Activated CD4-positive, alpha-beta T cell treated with anti-CD3 and anti-CD28 coated beads, Interleukin-2, amount 10 ng/mL, durations not matched to agents 24 days and 14 days (primary cell): ENCODE measurements around the gene RASSF5. TPM values are rescaled to one million over a fixed set of nuclear protein-coding genes. Genes with fewer than 3 reads are reported as not detected.

Source experiments
- DNase-seq: peaks from one replicate; pipeline ENCODE4 v3.0.0; 2022
- H3K27ac Mint-ChIP-seq: one replicate; pipeline ENCODE4 v1.8.0; 2022; ENCODE audit warnings: mild to moderate bottlenecking, mixed read lengths
- H3K27me3 Mint-ChIP-seq: one replicate; pipeline ENCODE4 v1.8.0; 2022; ENCODE audit warnings: mixed read lengths
- H3K36me3 Mint-ChIP-seq: one replicate; pipeline ENCODE4 v1.8.0; 2022; ENCODE audit warnings: low read depth, mild to moderate bottlenecking, mixed read lengths
- H3K4me1 Mint-ChIP-seq: one replicate; pipeline ENCODE4 v1.8.0; 2021; ENCODE audit warnings: mixed read lengths
- H3K4me3 Mint-ChIP-seq: one replicate; pipeline ENCODE4 v1.8.0; 2022; ENCODE audit warnings: mild to moderate bottlenecking, moderate library complexity, mixed read lengths
- H3K9me3 Mint-ChIP-seq: one replicate; pipeline ENCODE4 v1.8.0; 2021; ENCODE audit warnings: mixed read lengths
- intact Hi-C: fragments of 100-400 bp; cut with micrococcal nuclease; formaldehyde crosslinking; loops from one replicate; pipeline ENCODE4 v1.15.1; 2023
- total RNA-seq: library from RNA; stranded (reverse); gene quantifications from 2 replicates; pipeline ENCODE4 v1.2.3, GENCODE V29; 2022

The RASSF5 gene
- total RNA-seq, 1 donor from 2014 or later: 193 TPM

DNA sequence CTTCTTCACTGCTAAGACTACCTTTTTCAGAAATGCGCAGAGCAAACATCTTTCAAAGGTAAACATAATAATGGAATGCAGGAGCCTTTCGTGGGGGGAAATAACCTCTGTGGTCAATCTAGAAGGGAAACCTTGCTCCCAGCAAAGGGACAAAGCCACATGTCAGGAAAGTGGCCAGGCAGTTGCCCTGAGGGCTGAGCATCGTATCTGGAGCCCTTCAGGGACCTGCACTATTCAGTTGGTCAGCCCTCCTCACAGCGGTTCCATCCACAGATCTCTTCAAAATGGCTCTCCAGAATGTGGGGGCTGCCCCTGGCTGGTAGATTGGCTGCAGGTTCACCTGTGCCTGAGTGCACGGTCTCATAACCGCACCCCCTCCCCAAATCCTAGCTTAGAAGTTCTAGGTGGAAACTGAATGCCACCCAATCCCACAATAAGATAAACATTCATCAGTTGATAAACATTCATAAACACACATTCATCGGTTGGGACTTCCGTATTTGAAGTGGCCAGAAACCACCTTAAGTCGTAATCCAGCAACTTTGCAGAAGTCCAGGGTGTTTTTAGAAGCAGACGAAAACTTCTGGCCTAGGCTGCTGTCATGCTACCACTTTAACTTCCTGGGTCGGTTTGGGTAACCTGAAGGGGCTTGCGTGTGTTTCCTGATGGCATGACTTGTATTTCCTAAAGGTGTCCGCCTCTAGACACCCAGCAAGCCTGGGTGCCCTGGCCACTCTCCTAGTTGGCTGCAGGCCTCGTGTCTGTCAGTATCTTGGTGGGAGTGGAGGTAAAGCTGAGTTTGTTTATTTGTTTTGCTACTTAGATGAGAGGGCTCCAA lies 50.5 kb downstream of the RASSF5 start:
- Mint-ChIP-seq H3K27me3 (no peaks in the 10 kb centered on the region), H3K36me3 (peaks cover 51% of the 10 kb centered on the region), H3K27ac (peak overlapping the region; percentile 93), H3K9me3 (no peaks in the 10 kb centered on the region), H3K4me1 (peaks cover 70% of the 10 kb centered on the region), H3K4me3 (peak overlapping the region; percentile 98)
- DNase-seq: peak; percentile 80
- intact Hi-C loops: loop anchor here (1.0 to 2.0 kb wide), 3 partner anchors 32 to 83 kb away; no protein-coding TSS in a partner anchor

DNA sequence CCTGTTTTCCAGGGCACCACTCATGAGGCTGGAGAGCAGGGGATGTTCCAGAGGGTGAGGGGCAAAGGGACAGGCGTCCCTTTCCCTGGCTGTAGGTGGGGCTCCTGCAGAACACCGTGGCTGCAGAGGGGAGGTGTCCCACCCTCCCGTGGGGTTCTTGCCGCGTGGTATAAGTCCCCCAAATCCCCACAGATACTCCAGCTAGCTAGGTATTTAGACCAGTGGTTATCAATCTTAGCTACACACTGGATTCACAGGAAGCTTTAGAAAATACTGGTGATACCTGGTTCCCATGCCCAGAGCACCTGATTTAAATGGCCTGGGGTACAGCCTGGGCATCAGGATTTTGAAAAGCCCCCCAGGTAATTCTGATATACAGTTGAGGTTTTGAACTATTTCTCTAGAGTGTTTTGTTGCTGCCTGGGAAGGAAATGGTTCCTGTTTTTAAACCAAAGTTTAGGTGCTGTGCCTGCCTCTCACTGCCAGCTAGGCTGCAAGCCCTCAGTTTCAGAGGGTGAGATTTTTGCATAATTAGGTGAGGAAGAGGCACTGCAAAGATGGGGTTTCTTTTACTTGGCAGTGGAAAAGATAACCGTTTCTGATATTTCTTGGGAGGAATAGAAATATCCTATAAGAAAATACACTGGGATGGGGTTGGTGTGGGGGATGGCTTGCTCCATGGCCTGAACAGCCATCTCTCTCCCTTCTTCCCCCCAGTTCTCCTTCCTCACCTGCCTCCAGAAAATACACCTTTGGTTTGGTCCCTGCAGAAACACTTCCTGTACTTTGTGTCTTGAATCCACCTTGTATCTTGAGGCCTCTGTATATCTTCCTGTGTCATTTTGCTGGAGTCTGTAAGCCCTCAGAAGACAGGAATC lies 51.7 kb downstream of the RASSF5 start:
- no peak for DNase-seq
- Mint-ChIP-seq H3K36me3 (peaks cover 62% of the 10 kb centered on the region), H3K27ac (peak overlapping the region; percentile 93), H3K9me3 (no peaks in the 10 kb centered on the region), H3K27me3 (no peaks in the 10 kb centered on the region), H3K4me1 (peaks cover 73% of the 10 kb centered on the region), H3K4me3 (peak overlapping the region; percentile 98)
- intact Hi-C loops: no loop called here

- Mint-ChIP-seq H3K4me1 (peaks cover 73% of the 10 kb centered on the region), H3K27ac (peak overlapping the region; percentile 93)
These were observed 52.3 kb downstream of the RASSF5 start for GRCh38 chr1:206559672-206559995.

DNA sequence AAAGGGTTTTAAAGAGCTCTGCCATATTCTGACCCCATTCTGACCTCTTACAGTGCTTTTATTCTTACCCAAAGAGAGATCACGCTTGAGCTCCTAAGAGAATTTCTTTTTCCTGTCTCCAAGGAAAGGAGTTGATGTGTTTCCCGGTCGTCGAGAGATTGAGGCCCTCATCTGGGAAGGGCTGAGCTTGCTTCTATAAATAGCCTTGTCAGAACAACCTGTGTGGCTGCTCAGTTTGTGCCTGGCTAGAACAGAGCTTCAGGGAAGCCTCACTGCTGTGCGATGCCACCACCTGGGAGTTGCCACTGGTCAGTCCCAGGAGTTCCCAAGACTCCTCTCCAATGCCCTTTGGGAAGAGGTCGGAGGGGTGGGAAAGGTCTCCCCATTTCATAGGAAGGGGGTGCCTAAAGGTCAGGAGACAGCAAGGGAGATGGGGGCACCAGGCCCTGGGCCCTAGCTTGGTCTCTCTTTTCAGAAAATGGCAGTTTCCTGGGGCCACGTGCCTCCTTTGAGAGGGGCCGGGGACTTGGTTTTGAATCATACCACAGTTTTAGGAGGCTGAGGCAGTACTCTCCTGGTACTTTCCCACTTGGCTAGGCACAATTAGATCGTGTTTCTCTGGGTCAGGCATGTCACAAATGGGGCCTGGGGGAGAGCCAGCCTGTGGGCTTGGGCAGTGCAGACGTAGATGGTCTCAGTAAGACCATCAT lies 52.8 kb downstream of the RASSF5 start:
- Mint-ChIP-seq H3K27me3 (no peaks in the 10 kb centered on the region), H3K4me3 (peak overlapping the region; percentile 98), H3K27ac (peak overlapping the region; percentile 93), H3K9me3 (no peaks in the 10 kb centered on the region), H3K36me3 (peaks cover 74% of the 10 kb centered on the region), H3K4me1 (peaks cover 73% of the 10 kb centered on the region)
- intact Hi-C loops: no loop called here
- DNase-seq: no peak

More at GRCh38 chr1:206559672-206559995, 52.3 kb downstream of the RASSF5 start:
- no peak for DNase-seq
- intact Hi-C loops: no loop called here
- peak overlapping the region; percentile 98 for H3K4me3 Mint-ChIP-seq
- peaks cover 68% of the 10 kb centered on the region for H3K36me3 Mint-ChIP-seq
- H3K9me3 Mint-ChIP-seq: no peaks in the 10 kb centered on the region
- H3K27me3 Mint-ChIP-seq: no peaks in the 10 kb centered on the region

DNA sequence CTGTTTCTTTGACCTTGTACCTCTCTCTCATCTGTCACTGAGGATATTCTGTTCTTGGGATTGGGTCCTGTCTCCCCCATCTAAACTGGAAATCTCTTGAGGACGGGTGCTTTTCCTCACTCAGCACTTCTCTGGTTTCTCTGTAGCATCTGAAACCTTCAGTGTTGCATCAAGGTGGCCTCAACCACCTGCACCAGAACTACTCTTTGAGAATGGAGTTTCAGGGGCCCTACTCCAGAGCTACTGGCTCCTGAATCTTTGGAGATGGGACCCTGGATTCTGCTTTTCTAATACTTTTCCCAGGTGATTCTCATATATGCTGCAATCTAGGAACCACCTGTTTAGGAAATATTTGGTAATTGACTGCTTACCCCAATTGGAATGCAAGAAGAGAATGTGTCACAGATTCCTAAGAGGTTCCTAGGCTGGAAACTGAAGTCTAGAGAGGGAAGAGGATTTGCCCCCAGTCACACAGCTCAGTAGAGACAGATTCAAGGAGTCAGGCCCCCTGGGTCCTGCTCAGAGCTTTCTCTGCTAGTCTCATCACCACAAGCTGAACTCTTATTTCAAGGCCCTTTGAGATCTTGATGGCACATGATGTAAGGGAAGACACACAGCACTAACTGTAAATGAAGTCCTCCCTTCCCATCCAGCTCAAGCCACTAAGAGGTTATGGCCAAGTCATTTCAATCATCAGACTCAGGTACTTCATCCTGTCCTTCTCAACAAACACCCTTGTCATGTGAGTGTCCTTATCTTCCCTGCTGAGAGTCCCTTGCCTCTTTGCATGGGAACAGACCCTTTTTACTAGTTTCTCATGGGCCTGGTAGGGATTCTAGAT lies 56.3 kb downstream of the RASSF5 start:
- H3K9me3 Mint-ChIP-seq: no peaks in the 10 kb centered on the region
- H3K36me3 Mint-ChIP-seq: peaks cover 99% of the 10 kb centered on the region
- H3K4me3 Mint-ChIP-seq: peak overlapping the region; percentile 98
- H3K4me1 Mint-ChIP-seq: peaks cover 90% of the 10 kb centered on the region
- no peaks in the 10 kb centered on the region for H3K27me3 Mint-ChIP-seq
- intact Hi-C loops: loop anchor here (1.0 to 2.0 kb wide), 3 partner anchors 11 to 19 kb away; no protein-coding TSS in a partner anchor
- no peak for DNase-seq
- peak overlapping the region; percentile 94 for H3K27ac Mint-ChIP-seq

GRCh38 chr1:206565995-206566394 lies 58.7 kb downstream of the RASSF5 start:
- Mint-ChIP-seq H3K9me3 (no peaks in the 10 kb centered on the region), H3K36me3 (peaks cover 87% of the 10 kb centered on the region), H3K4me3 (peak overlapping the region; percentile 98), H3K27ac (peak overlapping the region; percentile 94), H3K4me1 (peaks cover 95% of the 10 kb centered on the region), H3K27me3 (no peaks in the 10 kb centered on the region)
- no peak for DNase-seq
- intact Hi-C loops: no loop called here

DNA sequence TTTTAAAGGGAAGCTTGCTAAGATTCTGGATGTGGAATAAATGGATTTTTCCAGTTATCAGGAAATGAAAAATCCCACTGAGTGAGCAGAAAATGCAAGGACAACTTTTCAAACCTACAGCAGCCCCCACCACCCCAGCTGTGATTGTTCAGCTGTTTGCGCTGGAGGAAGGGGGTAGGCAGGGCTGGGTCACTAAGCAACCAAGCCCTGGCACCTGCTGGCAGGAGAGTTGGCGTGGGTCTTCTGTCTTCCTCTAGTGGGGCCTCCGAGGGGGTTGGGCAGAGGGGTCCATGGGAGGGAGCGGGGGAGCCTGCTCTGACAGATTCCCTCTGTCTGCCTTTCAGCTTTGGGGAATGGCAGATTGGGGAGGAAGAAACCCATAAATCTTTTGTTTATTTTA lies 59.7 kb downstream of the RASSF5 start:
- intact Hi-C loops: no loop called here
- DNase-seq: no peak

DNA sequence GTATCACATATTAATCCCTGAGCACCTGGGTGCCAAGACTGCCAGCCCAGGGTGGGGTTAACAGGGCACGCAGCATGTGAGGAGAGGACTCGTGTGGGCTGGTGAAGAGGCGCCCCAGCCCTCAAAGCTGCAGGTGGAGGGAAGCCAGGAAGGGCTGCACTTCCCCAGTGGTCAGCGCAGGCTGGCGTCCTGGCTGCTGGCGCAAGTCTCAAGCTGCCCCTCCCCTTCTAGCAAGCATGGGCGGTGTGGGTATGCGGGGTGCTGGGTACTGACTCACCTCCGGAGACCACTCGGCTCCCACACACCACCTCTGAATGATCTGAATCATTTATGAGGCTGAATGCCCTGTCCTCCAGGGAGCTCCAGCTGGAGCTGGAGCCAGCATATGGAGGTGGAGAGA lies 60.9 kb downstream of the RASSF5 start:
- Mint-ChIP-seq H3K27me3 (no peaks in the 10 kb centered on the region), H3K4me1 (peaks cover 96% of the 10 kb centered on the region), H3K36me3 (peaks cover 87% of the 10 kb centered on the region), H3K4me3 (peak overlapping the region; percentile 98), H3K9me3 (no peaks in the 10 kb centered on the region), H3K27ac (peak overlapping the region; percentile 94)
- intact Hi-C loops: no loop called here
- no peak for DNase-seq

More for the DNA sequence above, 59.7 kb downstream of the RASSF5 start:
- Mint-ChIP-seq H3K9me3 (no peaks in the 10 kb centered on the region), H3K4me3 (peak overlapping the region; percentile 98), H3K27me3 (no peaks in the 10 kb centered on the region), H3K27ac (peak overlapping the region; percentile 94), H3K4me1 (peaks cover 96% of the 10 kb centered on the region), H3K36me3 (peaks cover 88% of the 10 kb centered on the region)

- peaks cover 86% of the 10 kb centered on the region for H3K36me3 Mint-ChIP-seq
- H3K4me3 Mint-ChIP-seq: peak overlapping the region; percentile 98
- no peaks in the 10 kb centered on the region for H3K9me3 Mint-ChIP-seq
- H3K4me1 Mint-ChIP-seq: peaks cover 96% of the 10 kb centered on the region
- no peaks in the 10 kb centered on the region for H3K27me3 Mint-ChIP-seq
- H3K27ac Mint-ChIP-seq: peak overlapping the region; percentile 94
- intact Hi-C loops: no loop called here
- DNase-seq: no peak
These were observed 61.5 kb downstream of the RASSF5 start for GRCh38 chr1:206568779-206569352.

GRCh38 chr1:206569556-206569955 lies 62.2 kb downstream of the RASSF5 start:
- intact Hi-C loops: no loop called here
- peaks cover 84% of the 10 kb centered on the region for H3K36me3 Mint-ChIP-seq

GRCh38 chr1:206570529-206570928 lies 63.2 kb downstream of the RASSF5 start:
- no peaks in the 10 kb centered on the region for H3K9me3 Mint-ChIP-seq
- peaks cover 95% of the 10 kb centered on the region for H3K4me1 Mint-ChIP-seq
- no peaks in the 10 kb centered on the region for H3K27me3 Mint-ChIP-seq
- H3K4me3 Mint-ChIP-seq: peak overlapping the region; percentile 42
- intact Hi-C loops: no loop called here
- peaks cover 81% of the 10 kb centered on the region for H3K36me3 Mint-ChIP-seq
- peak overlapping the region; percentile 71 for H3K27ac Mint-ChIP-seq
- no peak for DNase-seq

More at GRCh38 chr1:206569556-206569955, 62.2 kb downstream of the RASSF5 start:
- Mint-ChIP-seq H3K9me3 (no peaks in the 10 kb centered on the region), H3K4me3 (peak overlapping the region; percentile 98), H3K4me1 (peaks cover 96% of the 10 kb centered on the region), H3K27me3 (no peaks in the 10 kb centered on the region), H3K27ac (peak overlapping the region; percentile 71)
- no peak for DNase-seq

GRCh38 chr1:206572835-206573234 lies 65.5 kb downstream of the RASSF5 start:
- Mint-ChIP-seq H3K4me3 (peak overlapping the region; percentile 6), H3K36me3 (peaks cover 72% of the 10 kb centered on the region), H3K9me3 (no peaks in the 10 kb centered on the region), H3K4me1 (peaks cover 93% of the 10 kb centered on the region), H3K27me3 (no peaks in the 10 kb centered on the region), H3K27ac (peak overlapping the region; percentile 100)
- intact Hi-C loops: no loop called here
- no peak for DNase-seq
